ENCODE measurements around the gene STRA6.

Gene STRA6

GRCh38 chr15:74157868-74158827, 44.4 kb downstream of the STRA6 start:
- DNase-seq, result no peak

- DNase-seq, result no peak
Measured at GRCh38 chr15:74156678-74157411, 45.7 kb downstream of the STRA6 start.

GRCh38 chr15:74155766-74156417, 46.7 kb downstream of the STRA6 start:
- no peak for DNase-seq

GRCh38 chr15:74147051-74147450, 55.5 kb downstream of the STRA6 start:
- DNase-seq, result no peak

- DNase-seq, result no peak
Measured at GRCh38 chr15:74146277-74146800, 56.2 kb downstream of the STRA6 start.

- no peak for DNase-seq
Measured at GRCh38 chr15:74144153-74144775, 58.3 kb downstream of the STRA6 start.

- DNase-seq, result no peak
Measured at GRCh38 chr15:74141591-74141990, 61.0 kb downstream of the STRA6 start.

- no peak for DNase-seq
Measured at GRCh38 chr15:74138642-74139041, 63.9 kb downstream of the STRA6 start.

- DNase-seq, result no peak
Measured at GRCh38 chr15:74137537-74137894, 65.1 kb downstream of the STRA6 start.

GRCh38 chr15:74136814-74137536, 65.6 kb downstream of the STRA6 start:
- no peak for DNase-seq

- no peak for DNase-seq
Measured at GRCh38 chr15:74136540-74136813, 66.1 kb downstream of the STRA6 start.

- DNase-seq, result no peak
Measured at GRCh38 chr15:74135041-74135565, 67.5 kb downstream of the STRA6 start.

GRCh38 chr15:74134387-74135027, 68.1 kb downstream of the STRA6 start:
- no peak for DNase-seq

- no peak for DNase-seq
Measured at GRCh38 chr15:74133694-74134386, 68.7 kb downstream of the STRA6 start.

- DNase-seq, result peak; percentile 24
Measured at GRCh38 chr15:74132681-74133651, 69.6 kb downstream of the STRA6 start.

GRCh38 chr15:74131628-74132413, 70.8 kb downstream of the STRA6 start:
- no peak for DNase-seq

- DNase-seq, result no peak
Measured at GRCh38 chr15:74130849-74131627, 71.5 kb downstream of the STRA6 start.

Data from stimulated activated CD4-positive, alpha-beta T cell treated with anti-CD3 and anti-CD28 coated beads, Interleukin-1b, Interleukin-23, amount 100 ng/mL, for 48 hours (primary cell).